GM23338 (cell line): ENCODE measurements around the gene HMGCLL1. TPM values are rescaled to one million over a fixed set of nuclear protein-coding genes. Genes with fewer than 3 reads are reported as not detected.

Experiments
- ATAC-seq: fragments of 200-7000 bp; cut with Tn5 transposase; 3 replicates; pipeline ENCODE4 v1.9.1; 2020
- DNase-seq: peaks from one replicate; pipeline ENCODE4 v3.0.0-alpha.2; 2015; ENCODE audit warnings: low spot score
- H2AFZ ChIP-seq: fragments of 200-600 bp; sonication (generic); 2 replicates; pipeline ENCODE4 v1.8.0; 2016; ENCODE audit warnings: antibody characterized with exemption, mild to moderate bottlenecking, moderate library complexity
- H3F3A ChIP-seq: fragments of 200-600 bp; sonication (generic); replicated peaks from 2 replicates; pipeline ENCODE4 v1.8.0; 2017; ENCODE audit warnings: antibody characterized with exemption, mixed run types, low read depth
- H3K27ac ChIP-seq: fragments of 200-600 bp; sonication (generic); 2 replicates; pipeline ENCODE4 v1.6.1; 2016; ENCODE audit warnings: low read depth
- H3K27me3 ChIP-seq: fragments of 200-600 bp; sonication (generic); 2 replicates; pipeline ENCODE4 v1.8.0; 2016; ENCODE audit warnings: mild to moderate bottlenecking, mixed run types, moderate library complexity; ENCODE audit not compliant: insufficient read depth
- H3K36me3 ChIP-seq: fragments of 200-600 bp; sonication (generic); 2 replicates; pipeline ENCODE4 v1.8.0; 2016; ENCODE audit warnings: mild to moderate bottlenecking; ENCODE audit not compliant: insufficient read depth
- H3K4me1 ChIP-seq: fragments of 200-600 bp; sonication (generic); 2 replicates; pipeline ENCODE4 v1.8.0; 2016; ENCODE audit warnings: mild to moderate bottlenecking, moderate library complexity; ENCODE audit not compliant: insufficient read depth
- H3K4me2 ChIP-seq: fragments of 200-600 bp; sonication (generic); 2 replicates; pipeline ENCODE4 v1.7.1; 2017; ENCODE audit warnings: mixed run types
- H3K4me3 ChIP-seq: fragments of 200-600 bp; sonication (generic); 2 replicates; pipeline ENCODE4 v1.6.1; 2016; ENCODE audit warnings: mixed run types
- H3K79me2 ChIP-seq: fragments of 200-600 bp; sonication (generic); replicated peaks from 2 replicates; pipeline ENCODE4 v1.8.0; 2017; ENCODE audit warnings: mild to moderate bottlenecking; ENCODE audit not compliant: insufficient read depth
- H3K9me2 ChIP-seq: fragments of 200-600 bp; sonication (generic); 2 replicates; pipeline ENCODE4 v1.8.0; 2017; ENCODE audit not compliant: insufficient read depth
- H4K20me1 ChIP-seq: fragments of 200-600 bp; sonication (generic); replicated peaks from 2 replicates; pipeline ENCODE4 v1.8.0; 2017; ENCODE audit warnings: mild to moderate bottlenecking; ENCODE audit not compliant: insufficient read depth
- H3K27ac Mint-ChIP-seq: 2 replicates; pipeline ENCODE4 v1.8.0; 2020; ENCODE audit warnings: inconsistent platforms, mild to moderate bottlenecking, moderate library complexity, mixed read lengths
- H3K27me3 Mint-ChIP-seq: 3 replicates; pipeline ENCODE4 v1.8.0; 2022; ENCODE audit warnings: low read depth, mild to moderate bottlenecking, moderate library complexity, mixed read lengths, inconsistent platforms; ENCODE audit not compliant: insufficient read depth, poor library complexity
- H3K36me3 Mint-ChIP-seq: 3 replicates; pipeline ENCODE4 v1.8.0; 2021; ENCODE audit warnings: low read depth, mild to moderate bottlenecking, inconsistent platforms, moderate library complexity, mixed read lengths
- H3K4me1 Mint-ChIP-seq: 3 replicates; pipeline ENCODE4 v1.8.0; 2020; ENCODE audit warnings: mild to moderate bottlenecking, inconsistent platforms, mixed read lengths
- H3K4me3 Mint-ChIP-seq: 3 replicates; pipeline ENCODE4 v1.8.0; 2021; ENCODE audit warnings: moderate library complexity, mild to moderate bottlenecking, inconsistent platforms, mixed read lengths
- H3K9me3 Mint-ChIP-seq: 3 replicates; pipeline ENCODE4 v1.8.0; 2020; ENCODE audit warnings: moderate library complexity, mild to moderate bottlenecking, inconsistent platforms, mixed read lengths
- CREB1 ChIP-seq: fragments of 250-450 bp; sonication (Bioruptor Pico); IDR thresholded peaks from 2 replicates; pipeline ENCODE4 v1.5.0; 2020; ENCODE audit warnings: low read depth, mild to moderate bottlenecking, moderate library complexity
- EZH2 ChIP-seq: fragments of 200-600 bp; sonication (generic); IDR thresholded peaks from one replicate; pipeline ENCODE4 v1.8.0; 2017; ENCODE audit warnings: antibody characterized with exemption, mild to moderate bottlenecking, low read depth; ENCODE audit not compliant: unreplicated experiment
- EZH2phosphoT487 ChIP-seq: fragments of 200-600 bp; sonication (generic); IDR thresholded peaks from one replicate; pipeline ENCODE4 v1.8.1; 2018; ENCODE audit warnings: antibody characterized with exemption; ENCODE audit not compliant: unreplicated experiment
- JUNB ChIP-seq: IDR thresholded peaks from one replicate; pipeline ENCODE4 v1.6.1; 2016; ENCODE audit warnings: antibody characterized with exemption; ENCODE audit not compliant: unreplicated experiment
- NANOG ChIP-seq: IDR thresholded peaks from 2 replicates; pipeline ENCODE4 v1.6.1; 2016; ENCODE audit warnings: antibody characterized with exemption, borderline replicate concordance
- REST ChIP-seq: IDR thresholded peaks from one replicate; pipeline ENCODE4 v1.6.1; 2018; ENCODE audit warnings: antibody characterized with exemption; ENCODE audit not compliant: unreplicated experiment
- STAT1 ChIP-seq: IDR thresholded peaks from one replicate; pipeline ENCODE4 v1.6.1; 2016; ENCODE audit warnings: antibody characterized with exemption; ENCODE audit not compliant: unreplicated experiment
- ZNF114 ChIP-seq: fragments of 250-450 bp; sonication (Bioruptor Pico); IDR thresholded peaks from 2 replicates; pipeline ENCODE4 v1.5.0; 2020; ENCODE audit warnings: mild to moderate bottlenecking, moderate library complexity
- ZNF331 ChIP-seq: fragments of 250-450 bp; sonication (Bioruptor Pico); IDR thresholded peaks from 2 replicates; pipeline ENCODE4 v1.5.0; 2020; ENCODE audit warnings: low read depth, mild to moderate bottlenecking, moderate library complexity
- polyA plus RNA-seq: library from polyadenylated mRNA; unstranded; fragments of >200 nt; fragmentation: Nextera tagmentation; extraction: Ambion mirVana; gene quantifications from 2 replicates; pipeline ENCODE4 v1.2.1, GENCODE V29; 2016
- total RNA-seq: library from RNA; depleted of rRNA; stranded (reverse); fragments of >200 nt; shearing (Covaris generic); gene quantifications from 2 replicates; pipeline ENCODE4 v1.2.3, GENCODE V29; 2014
- TF ChIP-seq, protein P1 (sequence below): IDR thresholded peaks from 2 replicates; pipeline ENCODE4 v1.6.1; 2016; ENCODE audit warnings: antibody characterized with exemption
- TF ChIP-seq, protein P2 (sequence below): fragments of 250-450 bp; sonication (Bioruptor Pico); IDR thresholded peaks from 2 replicates; pipeline ENCODE4 v1.5.0; 2020; ENCODE audit warnings: mild to moderate bottlenecking, moderate library complexity
- TF ChIP-seq, protein P3 (sequence below), 2 experiments: fragments of 200-600 bp in 1 of 2; sonication (generic) in 1 of 2; conservative IDR thresholded peaks; 2 replicates each; pipeline versions ENCODE4 v1.5.1 to v1.6.1; 2016 to 2017; ENCODE audit warnings: antibody characterized with exemption in 2 of 2, low read depth in 2 of 2, mild to moderate bottlenecking in 2 of 2, moderate library complexity in 1 of 2

HMGCLL1 gene
- total and polyA plus RNA-seq, 2 experiments from 2014 or later = 0.24 TPM; not detected in 1

DNA sequence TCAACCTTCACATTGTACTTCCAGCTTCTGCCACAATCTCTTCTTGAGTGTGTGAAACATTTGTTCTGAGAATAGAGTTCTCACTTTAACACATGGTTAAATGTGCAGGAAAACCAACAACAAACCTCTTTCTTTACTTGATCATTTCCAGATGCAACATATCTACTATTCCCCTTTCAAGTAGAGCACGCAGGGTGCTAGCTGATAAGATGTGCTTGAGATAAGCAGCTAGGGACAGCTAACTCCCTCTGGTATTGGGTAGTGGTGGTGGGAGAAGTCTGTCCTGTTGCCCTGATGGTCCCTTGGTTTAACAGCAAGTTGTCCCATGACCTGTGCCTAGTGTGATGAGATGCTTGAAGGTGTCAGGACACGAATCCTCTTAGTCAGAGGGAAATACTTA is 15.4 kb upstream of the HMGCLL1 start:
- Histone ChIP-seq H3K4me2 (no peak overlapping the region), H3K4me1 (no peaks in the 10 kb centered on the region), H4K20me1 (no peaks in the 10 kb centered on the region), H3F3A (no peaks in the 10 kb centered on the region), H3K9me2 (no peaks in the 10 kb centered on the region), H3K27ac (no peak overlapping the region), H3K27me3 (no peaks in the 10 kb centered on the region), H3K4me3 (no peak overlapping the region), H3K79me2 (no peaks in the 10 kb centered on the region), H3K36me3 (no peaks in the 10 kb centered on the region), H2AFZ (no peak overlapping the region)
- H3K9me3 Mint-ChIP-seq = peaks cover 2% of the 10 kb centered on the region; the same call in 1 of the 3 replicates
- no peaks in the 10 kb centered on the region for H3K27me3 Mint-ChIP-seq
- TF ChIP-seq, protein P1, sequence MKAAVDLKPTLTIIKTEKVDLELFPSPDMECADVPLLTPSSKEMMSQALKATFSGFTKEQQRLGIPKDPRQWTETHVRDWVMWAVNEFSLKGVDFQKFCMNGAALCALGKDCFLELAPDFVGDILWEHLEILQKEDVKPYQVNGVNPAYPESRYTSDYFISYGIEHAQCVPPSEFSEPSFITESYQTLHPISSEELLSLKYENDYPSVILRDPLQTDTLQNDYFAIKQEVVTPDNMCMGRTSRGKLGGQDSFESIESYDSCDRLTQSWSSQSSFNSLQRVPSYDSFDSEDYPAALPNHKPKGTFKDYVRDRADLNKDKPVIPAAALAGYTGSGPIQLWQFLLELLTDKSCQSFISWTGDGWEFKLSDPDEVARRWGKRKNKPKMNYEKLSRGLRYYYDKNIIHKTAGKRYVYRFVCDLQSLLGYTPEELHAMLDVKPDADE = no peak
- no peak for TF ChIP-seq EZH2phosphoT487
- no peak for TF ChIP-seq NANOG
- TF ChIP-seq, protein P2, sequence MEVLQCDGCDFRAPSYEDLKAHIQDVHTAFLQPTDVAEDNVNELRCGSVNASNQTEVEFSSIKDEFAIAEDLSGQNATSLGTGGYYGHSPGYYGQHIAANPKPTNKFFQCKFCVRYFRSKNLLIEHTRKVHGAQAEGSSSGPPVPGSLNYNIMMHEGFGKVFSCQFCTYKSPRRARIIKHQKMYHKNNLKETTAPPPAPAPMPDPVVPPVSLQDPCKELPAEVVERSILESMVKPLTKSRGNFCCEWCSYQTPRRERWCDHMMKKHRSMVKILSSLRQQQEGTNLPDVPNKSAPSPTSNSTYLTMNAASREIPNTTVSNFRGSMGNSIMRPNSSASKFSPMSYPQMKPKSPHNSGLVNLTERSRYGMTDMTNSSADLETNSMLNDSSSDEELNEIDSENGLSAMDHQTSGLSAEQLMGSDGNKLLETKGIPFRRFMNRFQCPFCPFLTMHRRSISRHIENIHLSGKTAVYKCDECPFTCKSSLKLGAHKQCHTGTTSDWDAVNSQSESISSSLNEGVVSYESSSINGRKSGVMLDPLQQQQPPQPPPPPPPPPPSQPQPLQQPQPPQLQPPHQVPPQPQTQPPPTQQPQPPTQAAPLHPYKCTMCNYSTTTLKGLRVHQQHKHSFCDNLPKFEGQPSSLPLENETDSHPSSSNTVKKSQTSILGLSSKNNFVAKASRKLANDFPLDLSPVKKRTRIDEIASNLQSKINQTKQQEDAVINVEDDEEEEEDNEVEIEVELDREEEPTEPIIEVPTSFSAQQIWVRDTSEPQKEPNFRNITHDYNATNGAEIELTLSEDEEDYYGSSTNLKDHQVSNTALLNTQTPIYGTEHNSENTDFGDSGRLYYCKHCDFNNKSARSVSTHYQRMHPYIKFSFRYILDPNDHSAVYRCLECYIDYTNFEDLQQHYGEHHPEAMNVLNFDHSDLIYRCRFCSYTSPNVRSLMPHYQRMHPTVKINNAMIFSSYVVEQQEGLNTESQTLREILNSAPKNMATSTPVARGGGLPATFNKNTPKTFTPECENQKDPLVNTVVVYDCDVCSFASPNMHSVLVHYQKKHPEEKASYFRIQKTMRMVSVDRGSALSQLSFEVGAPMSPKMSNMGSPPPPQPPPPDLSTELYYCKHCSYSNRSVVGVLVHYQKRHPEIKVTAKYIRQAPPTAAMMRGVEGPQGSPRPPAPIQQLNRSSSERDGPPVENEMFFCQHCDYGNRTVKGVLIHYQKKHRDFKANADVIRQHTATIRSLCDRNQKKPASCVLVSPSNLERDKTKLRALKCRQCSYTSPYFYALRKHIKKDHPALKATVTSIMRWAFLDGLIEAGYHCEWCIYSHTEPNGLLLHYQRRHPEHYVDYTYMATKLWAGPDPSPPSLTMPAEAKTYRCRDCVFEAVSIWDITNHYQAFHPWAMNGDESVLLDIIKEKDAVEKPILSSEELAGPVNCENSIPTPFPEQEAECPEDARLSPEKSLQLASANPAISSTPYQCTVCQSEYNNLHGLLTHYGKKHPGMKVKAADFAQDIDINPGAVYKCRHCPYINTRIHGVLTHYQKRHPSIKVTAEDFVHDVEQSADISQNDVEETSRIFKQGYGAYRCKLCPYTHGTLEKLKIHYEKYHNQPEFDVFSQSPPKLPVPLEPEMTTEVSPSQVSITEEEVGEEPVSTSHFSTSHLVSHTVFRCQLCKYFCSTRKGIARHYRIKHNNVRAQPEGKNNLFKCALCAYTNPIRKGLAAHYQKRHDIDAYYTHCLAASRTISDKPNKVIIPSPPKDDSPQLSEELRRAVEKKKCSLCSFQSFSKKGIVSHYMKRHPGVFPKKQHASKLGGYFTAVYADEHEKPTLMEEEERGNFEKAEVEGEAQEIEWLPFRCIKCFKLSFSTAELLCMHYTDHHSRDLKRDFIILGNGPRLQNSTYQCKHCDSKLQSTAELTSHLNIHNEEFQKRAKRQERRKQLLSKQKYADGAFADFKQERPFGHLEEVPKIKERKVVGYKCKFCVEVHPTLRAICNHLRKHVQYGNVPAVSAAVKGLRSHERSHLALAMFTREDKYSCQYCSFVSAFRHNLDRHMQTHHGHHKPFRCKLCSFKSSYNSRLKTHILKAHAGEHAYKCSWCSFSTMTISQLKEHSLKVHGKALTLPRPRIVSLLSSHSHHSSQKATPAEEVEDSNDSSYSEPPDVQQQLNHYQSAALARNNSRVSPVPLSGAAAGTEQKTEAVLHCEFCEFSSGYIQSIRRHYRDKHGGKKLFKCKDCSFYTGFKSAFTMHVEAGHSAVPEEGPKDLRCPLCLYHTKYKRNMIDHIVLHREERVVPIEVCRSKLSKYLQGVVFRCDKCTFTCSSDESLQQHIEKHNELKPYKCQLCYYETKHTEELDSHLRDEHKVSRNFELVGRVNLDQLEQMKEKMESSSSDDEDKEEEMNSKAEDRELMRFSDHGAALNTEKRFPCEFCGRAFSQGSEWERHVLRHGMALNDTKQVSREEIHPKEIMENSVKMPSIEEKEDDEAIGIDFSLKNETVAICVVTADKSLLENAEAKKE = no peak
- TF ChIP-seq, protein P3, sequence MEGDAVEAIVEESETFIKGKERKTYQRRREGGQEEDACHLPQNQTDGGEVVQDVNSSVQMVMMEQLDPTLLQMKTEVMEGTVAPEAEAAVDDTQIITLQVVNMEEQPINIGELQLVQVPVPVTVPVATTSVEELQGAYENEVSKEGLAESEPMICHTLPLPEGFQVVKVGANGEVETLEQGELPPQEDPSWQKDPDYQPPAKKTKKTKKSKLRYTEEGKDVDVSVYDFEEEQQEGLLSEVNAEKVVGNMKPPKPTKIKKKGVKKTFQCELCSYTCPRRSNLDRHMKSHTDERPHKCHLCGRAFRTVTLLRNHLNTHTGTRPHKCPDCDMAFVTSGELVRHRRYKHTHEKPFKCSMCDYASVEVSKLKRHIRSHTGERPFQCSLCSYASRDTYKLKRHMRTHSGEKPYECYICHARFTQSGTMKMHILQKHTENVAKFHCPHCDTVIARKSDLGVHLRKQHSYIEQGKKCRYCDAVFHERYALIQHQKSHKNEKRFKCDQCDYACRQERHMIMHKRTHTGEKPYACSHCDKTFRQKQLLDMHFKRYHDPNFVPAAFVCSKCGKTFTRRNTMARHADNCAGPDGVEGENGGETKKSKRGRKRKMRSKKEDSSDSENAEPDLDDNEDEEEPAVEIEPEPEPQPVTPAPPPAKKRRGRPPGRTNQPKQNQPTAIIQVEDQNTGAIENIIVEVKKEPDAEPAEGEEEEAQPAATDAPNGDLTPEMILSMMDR (conservative IDR thresholded peaks at IDR 0.05; ENCODE audit: low read depth in 2 of 2) = no peak
- no peak for TF ChIP-seq EZH2
- TF ChIP-seq STAT1 = no peak
- TF ChIP-seq REST = no peak
- no peak for TF ChIP-seq ZNF331 (CRISPR knock-in tag)
- no peak for TF ChIP-seq CREB1 (CRISPR knock-in tag)
- no peak for TF ChIP-seq ZNF114 (CRISPR knock-in tag)
- no peak for TF ChIP-seq JUNB
- no peak overlapping the region for H3K27ac Mint-ChIP-seq
- ATAC-seq = no peak
- no peak for DNase-seq
- H3K4me3 Mint-ChIP-seq = no peak overlapping the region
- H3K36me3 Mint-ChIP-seq = no peaks in the 10 kb centered on the region
- H3K4me1 Mint-ChIP-seq = no peaks in the 10 kb centered on the region
